SHP77 (cell line): ENCODE results near the gene WWOX.
A peak's percentile ranks its signal among the peaks of the same experiment; 100 is the strongest.

ENCODE experiments used
- DNase-seq, 2 experiments: peaks; one replicate each; lab custom pipeline; 2025; lab: John Stamatoyannopoulos, UW

Gene WWOX

GRCh38 chr16:78903237-78903636, 803.8 kb downstream of the WWOX start:
- DNase-seq, result no peak

GRCh38 chr16:78903843-78904242, 804.4 kb downstream of the WWOX start:
- no peak for DNase-seq

- no peak for DNase-seq
Measured at GRCh38 chr16:78906135-78906534, 806.7 kb downstream of the WWOX start.

- no peak for DNase-seq
Measured at GRCh38 chr16:78909226-78909625, 809.8 kb downstream of the WWOX start.

- DNase-seq, result no peak
Measured at GRCh38 chr16:78915811-78916345, 816.4 kb downstream of the WWOX start.

- DNase-seq, result no peak
Measured at GRCh38 chr16:78916928-78917545, 817.6 kb downstream of the WWOX start.

GRCh38 chr16:78918805-78919305, 819.4 kb downstream of the WWOX start:
- no peak for DNase-seq

- no peak for DNase-seq
Measured at GRCh38 chr16:78919852-78920251, 820.4 kb downstream of the WWOX start.

GRCh38 chr16:78920621-78921020, 821.2 kb downstream of the WWOX start:
- DNase-seq, result no peak

- peak; percentile 11 to 28 for DNase-seq
Measured at GRCh38 chr16:78925083-78925767, 825.8 kb downstream of the WWOX start.

- peak; percentile 66 to 71 for DNase-seq
Measured at GRCh38 chr16:78926723-78927210, 827.3 kb downstream of the WWOX start.

- DNase-seq, result no peak
Measured at GRCh38 chr16:78927766-78928165, 828.3 kb downstream of the WWOX start.

GRCh38 chr16:78929841-78930240, 830.4 kb downstream of the WWOX start:
- DNase-seq, result no peak

GRCh38 chr16:78930561-78930960, 831.1 kb downstream of the WWOX start:
- no peak for DNase-seq

GRCh38 chr16:78931267-78931666, 831.8 kb downstream of the WWOX start:
- no peak for DNase-seq

- DNase-seq, result no peak
Measured at GRCh38 chr16:78931678-78932077, 832.2 kb downstream of the WWOX start.

- DNase-seq, result no peak
Measured at GRCh38 chr16:78932355-78932943, 833.0 kb downstream of the WWOX start.

GRCh38 chr16:78936060-78936459, 836.6 kb downstream of the WWOX start:
- no peak for DNase-seq

- no peak for DNase-seq
Measured at GRCh38 chr16:78939597-78939996, 840.1 kb downstream of the WWOX start.

- DNase-seq, result no peak
Measured at GRCh38 chr16:78942625-78943245, 843.3 kb downstream of the WWOX start.

- no peak for DNase-seq
Measured at GRCh38 chr16:78945336-78945735, 845.9 kb downstream of the WWOX start.

GRCh38 chr16:78946556-78946955, 847.1 kb downstream of the WWOX start:
- no peak for DNase-seq
